ENCODE results near the gene ARF3.
"Not testable (repeated sequence)": the region's sequence is repeated elsewhere in the genome, so short reads cannot be mapped to it uniquely, and the experiment has no call there.

Gene ARF3

DNA sequence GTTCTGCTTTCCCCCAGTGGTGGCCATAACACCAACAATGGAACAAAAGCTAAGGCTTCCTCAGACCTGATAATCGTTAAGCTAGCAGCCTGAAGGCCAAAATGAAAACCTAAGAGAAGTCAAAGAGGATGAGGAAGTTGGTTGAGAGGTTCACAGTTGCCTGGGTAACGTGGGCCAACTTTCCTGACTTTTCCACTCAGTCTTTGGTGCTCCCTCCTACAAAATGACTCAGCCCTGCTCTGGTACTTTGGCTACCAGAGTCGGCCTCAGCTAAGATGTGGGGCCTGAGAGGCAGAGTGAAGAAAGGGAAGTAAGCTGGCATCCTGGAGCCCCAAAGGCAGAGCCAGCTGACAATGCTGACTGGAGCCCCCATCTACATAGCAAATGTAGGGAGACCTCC, 17.1 kb downstream of the ARF3 start:
- peak in 11 of 42 donors; percentile 8 to 66 (median 32) for DNase-seq
- intact Hi-C loops (cut with DNase I) = no loop called here

DNA sequence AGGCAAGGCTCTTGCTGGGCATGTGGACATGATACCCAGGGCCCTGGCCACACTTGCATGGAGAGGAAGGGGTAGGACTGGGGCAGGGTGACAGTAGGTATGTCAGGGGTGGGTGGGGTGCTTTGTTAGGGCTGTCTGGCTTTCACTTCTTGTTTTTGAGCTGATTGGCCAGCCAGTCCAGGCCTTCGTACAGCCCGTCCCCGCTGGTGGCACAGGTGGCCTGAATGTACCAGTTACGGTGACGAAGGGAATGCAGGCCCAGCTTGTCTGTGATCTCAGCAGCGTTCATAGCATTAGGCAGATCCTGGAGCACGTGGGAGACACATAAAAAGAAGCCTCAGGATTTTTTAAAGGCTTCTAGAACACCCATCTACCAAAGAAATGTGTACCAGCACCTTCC, 18.5 kb downstream of the ARF3 start:
- DNase-seq = peak in 17 of 42 donors; percentile 15 to 68 (median 32)
- intact Hi-C loops (cut with DNase I) = loop anchor here (5.0 kb wide), 1 partner anchor 82 kb away; no protein-coding TSS in a partner anchor

DNA sequence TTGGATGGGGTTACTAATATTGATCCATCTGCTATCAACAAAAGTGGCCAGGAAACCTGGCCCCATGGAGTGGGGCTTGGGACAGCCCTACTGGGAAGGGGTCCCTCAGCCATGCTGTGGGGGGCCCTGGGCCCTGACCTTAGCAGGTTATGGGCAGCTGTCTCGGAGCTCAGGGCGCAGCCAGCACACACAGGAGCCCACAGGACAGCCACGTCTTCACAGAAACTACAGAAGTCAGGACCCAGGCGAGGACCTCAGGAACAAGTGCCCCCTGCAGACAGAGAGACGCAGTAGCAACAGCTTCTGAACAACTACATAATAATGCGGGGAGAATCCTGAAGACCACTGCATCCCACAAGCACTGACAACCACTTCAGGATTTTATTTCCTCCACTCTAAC, 20.1 kb downstream of the ARF3 start:
- intact Hi-C loops (cut with DNase I) = loop anchor here (5.0 kb wide), 1 partner anchor 80 kb away; no protein-coding TSS in a partner anchor

DNA sequence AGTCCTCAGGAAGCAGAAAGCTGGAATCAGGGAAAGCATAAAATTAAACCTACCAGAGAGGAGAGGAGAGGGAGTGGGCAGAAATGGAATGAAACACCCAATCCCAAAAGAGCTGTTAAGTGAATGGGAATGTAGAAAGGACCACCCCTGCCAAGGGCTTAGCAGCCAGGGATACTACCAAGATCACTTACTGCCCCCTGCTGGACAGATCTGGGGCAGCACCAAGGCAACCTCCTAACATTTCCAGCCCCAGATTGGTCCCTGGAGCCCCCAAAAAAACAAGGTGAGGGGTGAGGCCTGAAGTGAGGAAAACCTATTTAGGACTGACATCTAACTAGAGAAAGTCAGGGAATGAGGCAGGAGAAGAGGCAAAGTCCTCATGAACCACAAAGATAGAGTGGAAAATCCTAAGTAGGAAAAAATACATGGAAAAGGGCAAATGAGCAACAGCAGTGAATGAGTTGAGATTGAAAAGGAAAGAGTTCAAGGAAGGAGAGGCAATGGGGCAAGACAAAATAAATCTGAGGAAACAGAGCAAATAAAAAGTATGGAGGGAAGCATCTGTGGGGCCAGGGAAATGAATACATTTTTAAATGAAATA, 20.8 kb downstream of the ARF3 start:
- intact Hi-C loops (cut with DNase I) = loop anchor here (5.0 kb wide), 1 partner anchor 79 kb away; no protein-coding TSS in a partner anchor
- DNase-seq = peak; percentile 38 to 91 (median 78)

More for the DNA sequence above, 20.1 kb downstream of the ARF3 start:
- no peak for DNase-seq

DNA sequence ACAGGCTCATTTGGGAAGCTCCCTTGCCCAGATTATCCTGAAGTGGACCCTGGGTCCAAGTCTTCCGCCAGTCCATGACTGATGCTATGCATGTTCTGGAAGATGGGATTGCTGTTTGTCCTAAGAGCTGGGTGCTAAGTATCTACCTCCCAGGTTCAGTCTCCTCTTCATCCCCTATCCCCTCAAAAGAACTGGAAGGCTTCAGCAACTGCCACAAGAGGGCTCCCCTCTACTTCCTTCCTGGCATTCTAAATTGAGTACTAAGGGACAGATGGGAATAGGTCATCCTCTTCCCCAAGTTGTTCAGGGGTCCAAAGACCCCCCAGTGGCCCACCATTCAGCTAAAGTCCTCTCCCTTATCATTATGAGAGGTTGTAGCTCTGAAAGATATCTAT, 23.0 kb downstream of the ARF3 start:
- DNase-seq = peak in 2 of 42 donors; percentile 13 to 27
- intact Hi-C loops (cut with DNase I) = no loop called here

DNA sequence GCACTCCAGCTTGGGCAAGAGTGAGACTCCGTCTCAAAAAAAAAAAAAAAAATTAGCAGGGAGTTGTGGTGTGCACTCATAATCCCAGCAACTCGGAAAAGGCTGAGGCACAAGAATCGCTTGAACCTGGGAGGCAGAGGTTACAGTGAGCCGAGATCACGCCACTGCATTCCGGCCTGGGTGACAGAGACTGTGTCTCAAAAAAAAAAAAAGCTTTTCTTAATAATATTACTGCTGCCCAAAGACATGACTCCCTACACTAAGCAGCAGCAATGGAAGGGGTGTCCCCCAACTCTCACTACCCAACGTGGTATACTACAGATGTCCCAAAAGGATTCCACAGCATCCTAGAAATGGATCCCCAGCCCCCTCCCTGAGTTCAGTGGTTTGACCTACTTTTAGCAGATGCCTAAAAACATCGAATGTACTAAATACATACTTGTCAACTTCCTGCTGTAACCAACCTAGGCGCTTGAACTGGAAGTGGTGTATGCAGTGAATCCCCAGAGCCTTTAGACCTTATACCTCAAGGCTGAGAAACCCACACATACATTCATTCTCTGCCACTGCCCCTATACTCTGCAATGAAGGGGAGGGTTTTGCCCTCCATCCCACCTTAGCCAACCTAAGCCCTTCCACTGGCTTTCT, 23.5 kb downstream of the ARF3 start:
- DNase-seq = no peak
- intact Hi-C loops (cut with DNase I) = no loop called here

DNA sequence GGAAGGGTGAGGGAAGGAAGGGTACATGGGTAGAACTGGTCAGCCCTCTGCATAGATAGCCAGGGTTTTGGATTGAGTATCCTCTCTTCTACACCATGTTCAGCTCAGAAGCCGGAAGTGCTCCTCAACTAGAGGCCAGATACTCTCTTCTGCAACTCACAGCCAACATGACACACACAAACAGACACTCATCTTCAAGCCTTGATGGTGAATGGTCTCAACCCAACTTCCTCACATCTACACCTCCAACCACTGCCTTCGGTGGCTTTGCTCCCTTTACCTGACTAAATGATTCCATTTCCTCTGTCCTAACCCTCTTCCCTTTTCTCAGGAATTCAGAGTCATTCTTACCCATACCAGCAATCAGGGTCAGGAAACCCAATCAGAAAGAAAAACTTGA, 24.4 kb downstream of the ARF3 start:
- no peak for DNase-seq
- intact Hi-C loops (cut with DNase I) = no loop called here

DNA sequence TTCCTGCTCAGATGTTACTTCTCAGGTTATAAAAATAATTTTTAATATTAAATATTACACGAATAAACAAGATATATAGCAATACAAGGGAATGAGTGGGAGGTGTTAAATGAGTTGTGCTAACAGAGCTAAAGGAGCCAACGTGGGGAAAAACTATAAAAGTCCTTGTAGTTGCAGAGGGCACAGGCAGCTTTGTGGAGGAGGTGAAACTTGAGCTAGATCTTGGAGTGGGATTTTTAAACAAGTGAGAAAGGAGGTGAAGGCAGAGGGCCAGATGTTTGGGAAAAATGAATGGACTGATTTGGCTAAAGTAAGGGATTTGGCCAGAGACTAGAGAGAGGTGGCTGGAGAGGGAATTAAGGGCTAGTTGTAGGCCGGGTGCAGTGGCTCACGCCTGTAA, 26.8 kb downstream of the ARF3 start:
- intact Hi-C loops (cut with DNase I) = no loop called here
- DNase-seq = no peak

DNA sequence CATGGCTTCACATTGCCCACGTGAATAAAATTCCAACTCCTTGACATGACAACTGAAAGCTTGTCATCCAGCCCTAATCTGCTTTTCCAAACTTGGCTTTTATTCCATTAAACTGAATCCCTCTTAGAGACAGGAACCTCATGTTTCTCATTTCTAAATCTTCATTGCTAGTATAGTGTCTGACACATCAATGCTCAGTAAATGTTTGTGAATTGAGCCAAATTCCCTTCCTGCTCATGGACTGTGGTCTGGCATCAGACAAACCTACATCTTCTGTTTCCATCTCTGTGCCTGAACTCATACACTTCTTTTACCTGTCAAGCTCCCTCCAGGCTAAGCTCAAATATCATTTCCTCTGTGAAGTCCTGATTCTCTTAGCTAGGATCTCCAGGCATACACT, 27.7 kb downstream of the ARF3 start:
- no peak for DNase-seq
- intact Hi-C loops (cut with DNase I) = no loop called here

DNA sequence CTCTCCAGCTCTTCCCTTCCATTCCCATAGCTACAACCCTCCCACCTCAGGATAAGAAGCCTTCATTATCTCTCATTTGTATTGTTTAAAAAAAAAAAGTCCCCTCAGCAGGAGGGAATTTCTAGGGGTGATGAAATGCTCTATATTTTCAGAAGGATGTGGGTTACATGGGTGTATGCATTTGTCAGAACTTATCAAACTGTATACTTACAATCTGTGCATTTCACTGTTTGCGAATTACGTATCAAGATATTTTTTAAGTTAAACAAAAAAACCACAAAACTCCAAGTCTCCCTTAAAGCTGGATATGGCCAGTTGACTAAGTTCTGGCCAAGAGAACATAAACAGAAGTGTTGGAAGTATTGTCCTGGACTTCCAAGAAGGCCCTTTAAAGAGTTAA, 30.0 kb downstream of the ARF3 start:
- no peak for DNase-seq
- intact Hi-C loops (cut with DNase I) = no loop called here

DNA sequence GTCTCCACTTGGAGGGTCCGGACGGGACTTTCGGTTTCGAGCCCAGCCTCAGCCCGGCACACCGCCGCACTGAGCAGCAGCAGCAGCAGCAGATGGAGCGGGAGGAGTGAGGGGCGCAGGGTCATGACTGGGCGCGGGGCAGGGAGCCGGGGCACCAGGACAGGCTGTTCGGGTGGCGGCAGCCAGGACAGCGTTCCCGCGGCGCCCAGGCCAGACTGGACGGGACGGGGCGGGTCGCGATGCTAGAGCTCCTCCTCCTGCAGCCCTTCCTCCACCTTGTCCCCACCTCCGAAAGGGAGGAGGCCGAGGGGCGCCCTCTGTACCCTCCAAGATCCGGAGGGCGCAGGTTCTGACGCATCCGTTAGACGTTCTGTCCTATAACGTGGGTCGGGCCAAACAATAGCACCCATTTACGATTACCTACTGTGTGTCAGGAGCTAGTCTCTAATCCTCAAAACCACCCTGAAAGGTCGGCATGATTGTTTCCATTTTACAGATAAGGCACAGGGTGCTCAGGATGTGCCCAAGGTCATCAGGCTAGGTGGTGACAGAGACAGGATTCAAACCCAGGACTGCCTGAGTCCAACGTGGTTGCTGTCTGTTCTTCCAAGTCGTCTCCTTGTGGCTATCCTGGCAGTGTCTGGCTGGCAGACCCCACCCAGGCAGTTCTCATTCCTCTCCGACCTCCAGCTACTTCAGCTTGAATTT, 31.8 kb downstream of the ARF3 start, which contains the start of gene FKBP11:
Gene FKBP11 (minus strand): TSS at position 189 of the 708 bp plus-strand sequence. CDS start 64 bp downstream, at position 125.
- intact Hi-C loops (cut with DNase I) = no loop called here

DNA sequence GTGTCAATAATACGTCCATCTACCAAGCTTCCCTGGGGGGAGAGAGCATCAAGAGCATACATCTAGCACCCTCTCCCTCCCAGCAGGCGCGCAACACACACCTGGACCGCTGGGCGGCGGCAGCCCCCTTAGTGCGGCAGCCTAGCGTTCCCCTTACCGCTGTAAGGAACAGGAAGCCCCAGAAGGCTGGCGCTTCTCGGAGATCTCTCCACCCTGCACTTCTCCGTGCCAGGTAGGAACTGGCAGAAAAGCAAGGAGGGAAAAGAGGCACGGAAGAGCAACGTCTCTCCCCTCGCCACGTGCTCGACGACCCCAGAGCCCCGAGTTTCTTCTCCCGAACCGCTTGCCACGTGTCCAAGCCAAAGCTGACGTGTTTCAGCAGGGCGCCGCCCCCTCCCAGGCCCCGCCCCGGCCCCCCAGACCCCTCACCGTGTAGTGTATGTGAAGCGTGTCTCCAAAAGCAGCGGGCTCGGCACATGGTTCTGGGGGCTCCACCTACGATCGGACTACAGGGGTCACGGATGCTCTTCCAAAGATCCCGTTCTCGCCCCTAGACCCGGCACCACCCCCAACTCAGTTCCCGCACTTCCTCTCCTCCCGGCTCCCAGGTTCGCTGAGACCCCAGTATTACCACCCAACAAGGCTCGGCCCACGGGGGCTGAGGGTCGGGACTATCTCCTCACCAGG, 32.5 kb downstream of the ARF3 start:
- intact Hi-C loops (cut with DNase I) = no loop called here
- peak in 35 of 42 donors; percentile 13 to 60 (median 34) for DNase-seq

More for the DNA sequence above, 31.8 kb downstream of the ARF3 start, which contains the start of gene FKBP11:
- DNase-seq = peak in 35 of 42 donors; percentile 10 to 69 (median 31)

DNA sequence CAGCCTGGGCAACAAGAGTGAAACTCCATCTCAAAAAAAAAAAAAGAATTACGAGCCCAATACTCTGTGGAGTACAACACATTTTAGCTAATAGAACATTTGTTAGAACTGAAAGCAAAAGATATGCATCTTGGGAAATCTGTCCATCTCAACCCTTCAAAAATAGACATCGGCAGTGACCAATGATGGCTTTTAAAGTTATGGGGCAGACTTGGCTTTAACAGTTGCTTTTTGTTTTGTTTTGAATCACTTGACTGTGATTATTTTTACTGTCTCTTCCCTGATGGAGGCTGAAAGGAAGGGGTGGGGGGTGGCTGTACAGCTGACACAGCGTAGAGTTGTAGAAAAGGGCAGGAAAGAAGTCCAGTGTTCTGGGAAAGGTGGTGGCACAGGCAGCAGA, 34.2 kb downstream of the ARF3 start:
- DNase-seq = no peak
- intact Hi-C loops (cut with DNase I) = no loop called here

DNA sequence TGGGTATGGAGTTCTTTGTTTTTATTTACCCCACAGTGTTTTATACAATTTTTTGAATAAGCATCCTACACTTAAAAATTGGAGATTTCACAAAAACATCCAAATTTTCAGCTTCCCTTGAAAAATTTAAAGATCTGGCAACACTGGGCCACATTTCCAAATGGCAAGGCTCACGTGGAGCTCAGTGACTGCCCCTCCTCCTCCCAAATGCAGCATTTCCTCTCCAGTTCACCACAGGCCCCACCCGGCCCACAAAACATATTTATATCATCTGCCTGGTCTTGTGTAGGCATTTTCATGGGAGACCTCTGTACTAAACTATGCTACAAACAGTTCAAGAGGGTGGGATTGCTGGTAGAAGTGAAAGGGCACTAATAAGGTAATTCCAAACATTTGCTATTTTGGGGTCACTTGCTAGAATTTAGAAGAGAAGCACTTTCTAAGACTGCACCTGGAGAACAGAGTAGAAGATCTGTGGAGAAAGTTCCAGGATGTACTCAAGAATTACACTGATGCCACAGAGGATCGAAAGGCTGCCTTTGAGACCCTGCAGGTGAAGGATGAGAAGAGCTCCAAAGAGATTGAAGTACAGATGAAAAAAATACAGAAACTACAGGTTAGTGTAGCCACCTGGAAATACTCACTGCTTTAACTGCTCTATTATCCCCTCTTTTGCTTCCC, 39.3 kb downstream of the ARF3 start:
- intact Hi-C loops (cut with DNase I) = no loop called here
- peak in 1 of 42 donors; percentile 16 for DNase-seq

DNA sequence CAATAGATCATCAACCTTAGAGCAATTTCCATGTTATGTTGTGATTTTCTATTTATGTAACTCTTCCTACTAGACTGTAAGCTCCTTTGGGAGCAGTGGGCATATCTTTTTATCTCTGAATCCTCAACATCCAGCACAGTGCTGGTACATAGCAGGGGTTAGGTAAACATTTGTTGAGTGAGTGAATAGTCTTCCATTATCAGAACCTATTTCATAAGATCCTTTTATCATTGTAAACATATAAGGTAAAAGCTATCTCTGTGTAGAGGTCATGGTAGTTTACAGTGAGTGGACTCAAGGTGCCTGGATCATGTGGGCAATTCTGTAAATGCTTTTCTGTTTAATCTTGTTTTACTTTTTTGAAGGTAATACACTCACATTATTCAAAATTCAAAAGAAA, 47.1 kb downstream of the ARF3 start:
- intact Hi-C loops (cut with DNase I) = no loop called here
- DNase-seq = no peak

DNA sequence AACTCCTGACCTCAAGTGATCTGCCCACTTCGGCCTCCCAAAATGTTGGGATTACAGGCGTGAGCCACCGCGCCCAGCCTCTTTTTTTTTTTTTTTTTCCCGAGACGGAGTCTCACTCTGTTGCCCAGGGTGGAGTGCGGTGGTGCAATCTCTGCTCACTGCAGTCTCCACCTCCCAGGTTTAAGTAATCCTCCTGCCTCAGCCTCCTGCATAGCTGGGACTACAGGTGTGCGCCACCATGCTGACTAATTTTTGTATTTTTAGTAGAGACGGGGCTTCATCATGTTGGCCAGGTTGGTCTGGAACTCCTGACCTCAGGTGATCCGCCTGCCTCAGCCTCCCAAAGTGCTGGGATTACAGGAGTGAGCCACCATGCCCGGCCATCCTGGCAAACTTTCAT, 47.6 kb downstream of the ARF3 start:
- DNase-seq; intact Hi-C loops (cut with DNase I): not testable (repeated sequence)

DNA sequence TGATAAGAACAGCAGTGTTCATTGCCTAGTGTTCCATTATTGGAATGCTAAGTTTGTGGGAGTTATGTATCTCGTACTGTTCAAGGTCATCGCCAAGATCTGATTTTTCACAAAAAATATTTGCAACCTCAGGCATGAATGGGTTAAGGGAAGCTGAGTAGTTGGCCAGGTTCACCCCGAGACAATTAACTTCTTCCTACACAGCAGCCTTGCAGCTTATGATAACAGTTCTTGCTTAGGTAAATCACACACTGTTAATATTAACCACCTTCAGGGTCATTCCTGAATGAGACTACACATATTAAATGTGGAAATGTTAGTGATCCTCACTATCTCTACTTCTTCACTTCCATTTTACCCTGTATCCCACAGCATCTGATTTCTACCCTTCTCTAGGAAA, 50.0 kb downstream of the ARF3 start:
- intact Hi-C loops (cut with DNase I) = no loop called here
- no peak for DNase-seq

DNA sequence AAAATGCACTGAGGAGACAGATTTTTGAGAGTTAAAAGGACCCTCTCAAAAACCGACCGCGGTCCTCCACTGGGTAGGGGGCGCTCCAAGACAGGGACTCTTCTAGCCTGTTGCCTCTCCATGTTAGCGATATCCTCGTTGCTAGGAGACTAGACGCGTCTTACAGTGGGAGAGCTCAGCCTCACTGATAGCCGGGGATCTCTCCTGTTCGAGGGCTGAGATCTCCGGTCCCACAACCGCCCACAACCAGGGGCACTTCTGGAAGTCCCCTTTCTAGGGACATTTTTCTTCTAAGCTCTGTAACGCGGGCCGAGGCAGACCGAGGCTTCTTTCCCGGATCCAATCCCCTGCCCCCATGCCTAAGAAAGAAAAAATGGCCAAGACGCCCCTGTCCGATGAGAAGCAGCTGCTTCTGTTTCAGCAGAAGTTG, 53.3 kb downstream of the ARF3 start:
- intact Hi-C loops (cut with DNase I) = no loop called here
- DNase-seq = peak; percentile 67 to 94 (median 81)
